GM06990 (cell line): ENCODE data around the gene ZNF229.
"Not testable (repeated sequence)": the region's sequence is repeated elsewhere in the genome, so short reads cannot be mapped to it uniquely, and the experiment has no call there.

Experiments used
- DNase-seq: peaks from one replicate; pipeline ENCODE4 v3.0.0-alpha.2; 2011; ENCODE audit not compliant: insufficient read length; ENCODE audit errors: extremely low read depth
- H3K27me3 ChIP-seq: replicated peaks from 2 replicates; pipeline ENCODE4 v1.6.0; 2011; ENCODE audit warnings: low read length; ENCODE audit not compliant: control insufficient read depth, insufficient read depth
- H3K36me3 ChIP-seq: 2 replicates; pipeline ENCODE4 v1.5.1; 2011; ENCODE audit warnings: low read length; ENCODE audit not compliant: control insufficient read depth, insufficient read depth
- H3K4me3 ChIP-seq: replicated peaks from 2 replicates; pipeline ENCODE4 v1.5.1; 2011; ENCODE audit warnings: low read depth, mild to moderate bottlenecking, control low read depth, low read length
- CTCF ChIP-seq: IDR thresholded peaks from 2 replicates; pipeline ENCODE4 v1.5.1; 2011; ENCODE audit warnings: low read length, control low read depth, mild to moderate bottlenecking, inconsistent platforms; ENCODE audit not compliant: insufficient read depth, poor library complexity, severe bottlenecking

Gene ZNF229

DNA sequence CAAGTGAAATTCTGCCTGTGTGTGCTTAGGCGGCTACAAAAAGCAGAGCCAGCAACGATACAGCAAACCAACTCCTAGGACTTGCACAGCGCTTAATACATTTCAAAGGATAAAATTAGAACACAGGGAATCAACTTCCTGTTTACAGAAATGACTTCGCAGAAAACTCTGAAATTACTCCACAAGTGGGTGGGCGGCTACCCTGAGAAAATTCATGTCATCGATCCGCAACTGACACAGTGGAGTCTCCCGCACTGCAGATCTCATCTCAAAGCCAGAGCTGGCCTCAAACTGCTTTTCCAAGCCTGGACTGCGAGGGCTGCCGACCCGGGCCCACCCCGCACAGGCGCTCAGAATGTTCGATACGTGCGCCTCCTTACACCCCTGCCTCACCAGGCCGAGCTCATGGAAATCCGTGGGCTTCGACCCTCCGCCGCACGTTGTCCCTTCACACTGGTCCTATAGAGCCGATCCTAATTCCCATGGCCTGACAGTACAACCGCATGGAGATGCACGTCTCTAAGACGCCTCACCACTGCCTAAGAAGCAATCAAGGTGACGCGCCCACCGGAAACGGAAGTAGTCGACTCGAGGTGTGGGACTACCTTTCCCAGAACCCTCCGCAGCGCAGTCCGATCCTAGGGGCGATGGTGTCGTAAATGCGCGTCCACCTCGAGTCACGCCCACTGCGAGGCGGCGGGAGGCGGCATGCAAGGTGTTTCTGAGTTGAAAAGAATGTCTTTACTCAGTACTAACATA is at the start of gene ZNF229:
Gene ZNF229 (minus strand): TSS at position 557 of the 759 bp plus-strand sequence. CDS start 5,625 bp downstream, outside the sequence.
- Histone ChIP-seq H3K36me3 (no peaks in the 10 kb centered on the region), H3K4me3 (peak within 1 kb of the TSS; percentile 50), H3K27me3 (no peaks in the 10 kb centered on the region)
- peak; percentile 59 for DNase-seq
- TF ChIP-seq CTCF, result no peak

GRCh38 chr19:44496711-44497110 is 48.4 kb upstream of the ZNF229 start:
- no peak for DNase-seq
- H3K36me3 ChIP-seq, result peaks cover 21% of the 10 kb centered on the region

DNA sequence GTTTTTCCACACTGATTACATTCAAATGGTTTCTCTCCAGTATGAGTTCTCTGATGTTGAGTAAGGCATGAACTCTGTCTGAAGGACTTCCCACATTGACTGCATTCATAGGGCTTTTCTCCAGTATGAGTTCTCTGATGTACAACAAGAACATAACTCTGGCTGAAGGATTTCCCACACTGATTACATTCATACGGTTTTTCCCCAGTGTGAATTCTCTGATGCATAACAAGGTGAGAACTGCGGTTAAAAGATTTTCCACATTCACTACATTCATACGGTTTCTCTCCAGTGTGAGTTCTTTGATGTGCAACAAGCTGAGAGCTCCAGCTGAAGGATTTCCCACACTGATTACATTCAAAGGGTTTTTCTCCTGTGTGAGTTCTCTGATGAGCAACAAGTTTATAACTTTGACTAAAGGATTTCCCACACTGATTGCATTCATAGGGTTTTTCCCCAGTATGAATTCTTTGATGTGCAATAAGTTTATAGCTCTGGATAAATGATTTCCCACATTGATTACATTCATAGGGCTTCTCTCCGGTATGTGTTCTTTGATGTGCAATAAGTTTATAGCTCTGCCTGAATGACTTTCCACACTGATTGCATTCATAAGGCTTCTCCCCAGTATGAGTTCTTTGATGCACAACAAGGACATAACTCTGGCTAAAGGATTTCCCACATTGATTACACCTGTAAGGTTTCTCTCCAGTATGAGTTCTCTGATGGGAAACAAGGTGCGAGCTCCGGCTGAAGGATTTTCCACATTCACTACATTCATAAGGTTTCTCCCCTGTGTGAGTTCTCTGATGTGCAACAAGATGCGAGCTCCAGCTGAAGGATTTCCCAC is 28.5 kb upstream of the ZNF229 start:
- TF ChIP-seq CTCF, result no peak
- Histone ChIP-seq H3K27me3 (no peaks in the 10 kb centered on the region), H3K36me3 (peaks cover 7% of the 10 kb centered on the region), H3K4me3 (no peak overlapping the region)
- DNase-seq, result no peak

More at GRCh38 chr19:44496711-44497110, 48.4 kb upstream of the ZNF229 start:
- H3K4me3 ChIP-seq, result no peak overlapping the region
- H3K27me3 ChIP-seq, result no peaks in the 10 kb centered on the region
- no peak for TF ChIP-seq CTCF

DNA sequence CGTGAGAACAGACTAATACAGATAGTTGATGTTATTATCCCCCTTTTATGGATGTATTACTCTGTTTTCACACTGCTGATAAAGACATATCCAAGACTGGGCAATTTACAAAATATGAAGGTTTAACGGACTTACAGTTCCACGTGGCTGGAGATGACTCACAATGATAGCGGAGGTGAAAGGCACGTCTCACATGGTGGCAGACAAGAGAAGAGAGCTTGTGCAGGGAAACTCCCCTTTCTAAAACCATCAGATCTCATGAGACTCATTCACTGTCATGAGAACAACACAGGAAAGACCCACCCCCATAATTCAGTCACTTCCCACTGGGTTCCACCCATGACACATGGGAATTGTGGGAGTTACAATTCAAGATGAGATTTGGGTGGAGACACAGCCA is 20.5 kb upstream of the ZNF229 start:
- H3K36me3 ChIP-seq, DNase-seq, H3K27me3 ChIP-seq, H3K4me3 ChIP-seq: not testable (repeated sequence)

DNA sequence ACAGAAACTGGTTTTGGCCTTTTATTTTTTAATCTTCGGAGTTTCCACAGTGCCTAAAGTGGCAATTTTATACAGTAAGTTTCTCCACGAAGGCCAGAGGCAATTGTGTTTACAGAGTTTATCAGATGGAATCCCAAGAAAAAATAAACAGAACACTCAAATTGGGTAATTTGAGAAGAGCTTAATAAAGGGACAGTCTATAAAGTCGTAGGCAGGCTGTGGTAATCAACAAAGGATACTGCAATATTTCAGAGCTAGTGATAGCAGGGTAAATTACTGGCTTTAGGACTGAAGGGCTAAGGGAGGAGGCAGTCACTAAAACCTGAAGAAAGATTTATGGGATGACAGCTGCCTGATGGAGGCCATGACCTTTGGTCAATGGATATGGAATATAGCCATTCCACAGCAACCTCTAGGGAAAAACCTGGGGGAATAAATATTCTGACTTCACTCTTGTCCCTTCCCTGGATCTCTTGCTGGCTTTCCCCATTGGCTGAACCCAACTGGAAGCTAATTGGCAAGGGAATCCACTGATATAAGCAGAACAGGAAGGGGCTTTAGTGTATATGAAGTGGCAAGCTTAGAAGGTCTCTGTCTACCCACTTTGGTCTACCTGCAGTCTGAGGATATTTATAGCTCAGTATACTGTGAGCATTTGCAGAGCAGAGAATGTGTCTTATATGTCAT is 14.5 kb upstream of the ZNF229 start:
- not testable (repeated sequence) for H3K36me3 ChIP-seq, DNase-seq, H3K4me3 ChIP-seq, H3K27me3 ChIP-seq

GRCh38 chr19:44456016-44456415 is 7.7 kb upstream of the ZNF229 start:
- not testable (repeated sequence) for DNase-seq, H3K4me3 ChIP-seq, H3K27me3 ChIP-seq, H3K36me3 ChIP-seq

- Histone ChIP-seq H3K36me3 (no peaks in the 10 kb centered on the region), H3K4me3 (no peak overlapping the region), H3K27me3 (no peaks in the 10 kb centered on the region)
- DNase-seq, result no peak
- TF ChIP-seq CTCF, result no peak
Observed at GRCh38 chr19:44455100-44455499, 6.8 kb upstream of the ZNF229 start.
